ENCODE measurements around the gene KRT9.
"Not testable (repeated sequence)": the region's sequence is repeated elsewhere in the genome, so short reads cannot be mapped to it uniquely, and the experiment has no call there.

The KRT9 gene

GRCh38 chr17:41614767-41615166, 42.9 kb upstream of the KRT9 start:
- H3K9ac ChIP-seq (ENCODE audit: low read depth, low read length); H3K36me3 ChIP-seq (ENCODE audit: control insufficient read depth, insufficient read depth, low read length); H3K4me1 ChIP-seq (ENCODE audit: control insufficient read depth, insufficient read depth, low read length); H3K27me3 ChIP-seq (ENCODE audit: control insufficient read depth, insufficient read depth, low read length); H3K9me3 ChIP-seq (ENCODE audit: control insufficient read depth, insufficient read depth, low read length); H3K4me3 ChIP-seq (ENCODE audit: low read depth, low read length): not testable (repeated sequence)

- no peak overlapping the region for H3K4me3 ChIP-seq (ENCODE audit: low read depth, low read length)
- H3K27me3 ChIP-seq (ENCODE audit: control insufficient read depth, insufficient read depth, low read length), result no peaks in the 10 kb centered on the region
- H3K9me3 ChIP-seq (ENCODE audit: control insufficient read depth, insufficient read depth, low read length), result no peaks in the 10 kb centered on the region
- no peak overlapping the region for H3K9ac ChIP-seq (ENCODE audit: low read depth, low read length)
- no peaks in the 10 kb centered on the region for H3K4me1 ChIP-seq (ENCODE audit: control insufficient read depth, insufficient read depth, low read length)
- no peaks in the 10 kb centered on the region for H3K36me3 ChIP-seq (ENCODE audit: control insufficient read depth, insufficient read depth, low read length)
Observed at GRCh38 chr17:41614098-41614497, 42.2 kb upstream of the KRT9 start.

GRCh38 chr17:41613277-41614082, 41.6 kb upstream of the KRT9 start:
- Histone ChIP-seq H3K27me3 (ENCODE audit: control insufficient read depth, insufficient read depth, low read length) (no peaks in the 10 kb centered on the region), H3K4me3 (ENCODE audit: low read depth, low read length) (no peak overlapping the region), H3K9me3 (ENCODE audit: control insufficient read depth, insufficient read depth, low read length) (no peaks in the 10 kb centered on the region), H3K4me1 (ENCODE audit: control insufficient read depth, insufficient read depth, low read length) (no peaks in the 10 kb centered on the region), H3K9ac (ENCODE audit: low read depth, low read length) (no peak overlapping the region), H3K36me3 (ENCODE audit: control insufficient read depth, insufficient read depth, low read length) (no peaks in the 10 kb centered on the region)

- not testable (repeated sequence) for H3K4me3 ChIP-seq (ENCODE audit: low read depth, low read length); H3K36me3 ChIP-seq (ENCODE audit: control insufficient read depth, insufficient read depth, low read length); H3K9ac ChIP-seq (ENCODE audit: low read depth, low read length); H3K4me1 ChIP-seq (ENCODE audit: control insufficient read depth, insufficient read depth, low read length); H3K27me3 ChIP-seq (ENCODE audit: control insufficient read depth, insufficient read depth, low read length); H3K9me3 ChIP-seq (ENCODE audit: control insufficient read depth, insufficient read depth, low read length)
Observed at GRCh38 chr17:41612376-41613160, 40.7 kb upstream of the KRT9 start, which contains the start of gene KRT16. TSS of gene KRT16 (minus strand) at chr17:41612767. CDS start at chr17:41612688, 79 bp downstream.

- Histone ChIP-seq H3K36me3 (ENCODE audit: control insufficient read depth, insufficient read depth, low read length) (no peaks in the 10 kb centered on the region), H3K4me1 (ENCODE audit: control insufficient read depth, insufficient read depth, low read length) (no peaks in the 10 kb centered on the region), H3K9me3 (ENCODE audit: control insufficient read depth, insufficient read depth, low read length) (no peaks in the 10 kb centered on the region), H3K27me3 (ENCODE audit: control insufficient read depth, insufficient read depth, low read length) (no peaks in the 10 kb centered on the region), H3K9ac (ENCODE audit: low read depth, low read length) (no peak overlapping the region), H3K4me3 (ENCODE audit: low read depth, low read length) (no peak overlapping the region)
Observed at GRCh38 chr17:41610965-41611640, 39.2 kb upstream of the KRT9 start.

DNA sequence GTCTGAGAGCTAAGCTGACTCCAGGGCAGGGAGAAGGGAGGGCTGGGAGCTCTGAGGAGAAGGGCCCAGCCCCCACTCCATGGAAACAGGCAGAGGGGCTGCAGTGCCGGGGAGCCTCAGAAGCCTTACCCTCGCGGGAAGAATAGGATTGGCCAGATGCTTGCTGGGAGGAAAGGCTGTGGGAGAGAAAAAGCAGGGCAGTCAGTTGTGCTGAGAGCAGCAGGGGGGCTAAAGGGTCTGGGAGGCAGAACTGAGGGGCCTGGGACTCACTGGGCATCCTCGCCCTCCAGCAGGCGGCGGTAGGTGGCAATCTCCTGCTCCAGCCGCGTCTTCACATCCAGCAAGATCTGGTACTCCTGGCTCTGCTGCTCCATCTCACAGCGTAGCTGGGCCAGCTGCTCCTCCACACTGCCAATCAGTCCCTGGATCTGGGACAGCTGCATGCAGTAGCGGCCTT, 38.2 kb upstream of the KRT9 start:
- not testable (repeated sequence) for H3K4me1 ChIP-seq (ENCODE audit: control insufficient read depth, insufficient read depth, low read length); H3K36me3 ChIP-seq (ENCODE audit: control insufficient read depth, insufficient read depth, low read length); H3K27me3 ChIP-seq (ENCODE audit: control insufficient read depth, insufficient read depth, low read length); H3K9ac ChIP-seq (ENCODE audit: low read depth, low read length); H3K9me3 ChIP-seq (ENCODE audit: control insufficient read depth, insufficient read depth, low read length); H3K4me3 ChIP-seq (ENCODE audit: low read depth, low read length)

DNA sequence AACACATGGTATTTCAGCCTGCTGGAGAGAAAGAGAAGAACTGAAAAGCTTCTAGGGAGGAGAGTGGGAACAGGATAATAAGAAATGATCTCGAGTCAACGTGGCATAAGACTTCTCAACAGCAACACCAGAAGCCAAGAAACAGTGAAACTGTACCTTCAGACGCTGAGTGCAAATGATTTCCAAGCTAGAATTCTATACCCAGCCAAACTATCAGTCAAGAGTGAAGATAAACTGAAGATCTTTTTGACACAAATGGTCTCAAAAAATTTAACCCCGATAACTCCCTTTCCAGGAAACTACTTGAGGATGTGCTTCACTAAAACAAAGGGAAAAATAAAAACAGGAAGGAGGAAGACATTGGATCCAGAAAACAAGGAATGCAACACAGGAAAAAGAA, 35.1 kb upstream of the KRT9 start:
- H3K4me3 ChIP-seq (ENCODE audit: low read depth, low read length); H3K4me1 ChIP-seq (ENCODE audit: control insufficient read depth, insufficient read depth, low read length); H3K9me3 ChIP-seq (ENCODE audit: control insufficient read depth, insufficient read depth, low read length); H3K36me3 ChIP-seq (ENCODE audit: control insufficient read depth, insufficient read depth, low read length); H3K27me3 ChIP-seq (ENCODE audit: control insufficient read depth, insufficient read depth, low read length); H3K9ac ChIP-seq (ENCODE audit: low read depth, low read length): not testable (repeated sequence)

DNA sequence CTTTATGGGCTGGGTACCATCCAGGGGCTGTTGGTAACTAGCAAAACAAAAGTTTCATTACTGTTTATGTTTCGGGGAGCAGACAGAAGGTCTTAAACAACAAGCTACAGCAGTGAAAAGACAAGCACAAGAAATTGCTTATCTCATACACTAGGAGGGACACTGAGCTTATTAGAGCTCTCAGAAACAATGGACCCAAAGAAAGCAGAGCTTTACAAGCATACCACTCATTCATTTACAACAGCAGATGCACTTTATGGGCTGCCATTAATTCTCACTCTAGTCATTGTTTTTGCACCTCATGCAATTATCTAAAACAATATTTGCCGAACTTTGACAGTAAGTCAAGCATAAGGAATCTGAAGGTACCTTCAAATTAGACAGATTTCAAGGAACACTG, 30.7 kb upstream of the KRT9 start:
- no peak overlapping the region for H3K4me3 ChIP-seq (ENCODE audit: low read depth, low read length)

DNA sequence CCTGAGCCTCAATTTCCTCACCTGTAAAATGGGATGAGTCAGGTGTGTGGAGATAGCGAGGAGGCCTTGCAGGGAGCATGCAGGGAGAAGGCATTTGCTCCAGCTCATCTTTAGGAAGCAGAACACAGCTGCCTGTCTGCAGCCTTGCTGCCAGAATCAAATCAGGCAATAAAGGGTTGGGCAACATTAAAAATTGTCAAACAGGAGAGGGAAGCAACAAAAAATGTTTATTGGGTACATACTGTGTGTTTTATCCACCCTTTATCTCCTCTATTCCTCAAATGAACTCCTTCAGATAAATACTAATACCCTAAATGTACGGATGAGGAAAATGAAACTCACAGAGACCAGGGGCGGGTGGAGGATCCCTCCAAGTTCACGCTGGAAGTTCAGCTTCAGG, 28.5 kb upstream of the KRT9 start:
- Histone ChIP-seq H3K27me3 (ENCODE audit: control insufficient read depth, insufficient read depth, low read length) (no peaks in the 10 kb centered on the region), H3K36me3 (ENCODE audit: control insufficient read depth, insufficient read depth, low read length) (no peaks in the 10 kb centered on the region), H3K4me3 (ENCODE audit: low read depth, low read length) (no peak overlapping the region), H3K4me1 (ENCODE audit: control insufficient read depth, insufficient read depth, low read length) (no peaks in the 10 kb centered on the region), H3K9me3 (ENCODE audit: control insufficient read depth, insufficient read depth, low read length) (no peaks in the 10 kb centered on the region), H3K9ac (ENCODE audit: low read depth, low read length) (no peak overlapping the region)

More for the DNA sequence above, 30.7 kb upstream of the KRT9 start:
- H3K27me3 ChIP-seq (ENCODE audit: control insufficient read depth, insufficient read depth, low read length), result no peaks in the 10 kb centered on the region
- H3K4me1 ChIP-seq (ENCODE audit: control insufficient read depth, insufficient read depth, low read length), result no peaks in the 10 kb centered on the region
- no peak overlapping the region for H3K9ac ChIP-seq (ENCODE audit: low read depth, low read length)
- no peaks in the 10 kb centered on the region for H3K36me3 ChIP-seq (ENCODE audit: control insufficient read depth, insufficient read depth, low read length)
- H3K9me3 ChIP-seq (ENCODE audit: control insufficient read depth, insufficient read depth, low read length), result no peaks in the 10 kb centered on the region

DNA sequence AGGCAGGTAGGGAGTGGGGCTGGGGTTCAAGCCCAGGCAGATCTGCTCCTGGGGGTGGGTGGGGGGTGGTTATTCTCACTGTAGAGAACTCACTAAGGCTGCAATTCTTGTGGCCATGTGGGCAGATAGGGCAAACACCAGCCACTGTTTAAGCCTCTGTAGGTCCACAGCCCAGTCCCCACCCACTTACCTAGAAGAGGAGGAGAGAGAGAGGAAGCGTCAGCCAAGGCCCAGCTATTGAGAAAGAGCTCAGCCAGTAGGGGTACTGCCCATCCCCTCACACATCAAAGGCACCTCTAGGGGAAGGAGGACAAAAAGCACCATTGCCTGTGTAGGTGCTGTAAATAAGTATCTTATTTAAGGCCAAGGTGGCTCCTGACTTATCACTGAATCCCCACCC, 27.8 kb upstream of the KRT9 start:
- H3K9ac ChIP-seq (ENCODE audit: low read depth, low read length), result no peak overlapping the region
- H3K4me1 ChIP-seq (ENCODE audit: control insufficient read depth, insufficient read depth, low read length), result no peaks in the 10 kb centered on the region
- no peak overlapping the region for H3K4me3 ChIP-seq (ENCODE audit: low read depth, low read length)
- H3K9me3 ChIP-seq (ENCODE audit: control insufficient read depth, insufficient read depth, low read length), result no peaks in the 10 kb centered on the region
- H3K36me3 ChIP-seq (ENCODE audit: control insufficient read depth, insufficient read depth, low read length), result no peaks in the 10 kb centered on the region
- H3K27me3 ChIP-seq (ENCODE audit: control insufficient read depth, insufficient read depth, low read length), result no peaks in the 10 kb centered on the region

DNA sequence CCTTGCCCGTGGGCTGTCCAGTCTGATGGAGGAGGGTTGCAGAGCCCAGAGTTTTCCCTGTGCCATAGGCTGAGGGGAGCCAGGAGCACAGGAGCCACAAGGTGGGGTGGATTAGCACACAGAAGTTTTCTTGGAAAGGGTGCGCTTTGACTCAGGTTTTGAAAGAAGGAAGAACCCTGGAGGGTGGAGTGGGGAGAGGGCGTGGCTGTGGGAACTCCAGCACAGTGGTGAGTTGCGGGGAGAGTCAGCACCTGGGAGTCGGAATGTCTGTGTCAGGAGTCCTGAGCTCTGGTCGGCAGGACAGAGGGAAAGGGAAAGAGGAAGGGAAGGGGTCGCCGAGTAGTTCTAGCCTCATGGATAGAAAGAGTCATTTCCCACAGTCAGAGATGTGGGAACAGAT, 23.7 kb upstream of the KRT9 start:
- H3K36me3 ChIP-seq (ENCODE audit: control insufficient read depth, insufficient read depth, low read length), result no peaks in the 10 kb centered on the region
- H3K9me3 ChIP-seq (ENCODE audit: control insufficient read depth, insufficient read depth, low read length), result no peaks in the 10 kb centered on the region
- H3K9ac ChIP-seq (ENCODE audit: low read depth, low read length), result no peak overlapping the region
- no peaks in the 10 kb centered on the region for H3K4me1 ChIP-seq (ENCODE audit: control insufficient read depth, insufficient read depth, low read length)
- H3K4me3 ChIP-seq (ENCODE audit: low read depth, low read length), result no peak overlapping the region
- no peaks in the 10 kb centered on the region for H3K27me3 ChIP-seq (ENCODE audit: control insufficient read depth, insufficient read depth, low read length)
